ENCODE measurements around the gene USP34. TPM values are rescaled to one million over a fixed set of nuclear protein-coding genes. Genes with fewer than 3 reads are reported as not detected.
"Not testable (repeated sequence)": the region's sequence is repeated elsewhere in the genome, so short reads cannot be mapped to it uniquely, and the experiment has no call there.

USP34 gene
- total RNA-seq, 1 donor from 2014 or later: 108 TPM

GRCh38 chr2:61504949-61505348 is 34.1 kb upstream of the USP34 start:
- no peak overlapping the region for H3K4me3 ChIP-seq
- intact Hi-C loops (cut with DNase I): no loop called here
- no peaks in the 10 kb centered on the region for H3K27me3 ChIP-seq (ENCODE audit: low read depth)
- H3K36me3 ChIP-seq: peaks cover 77% of the 10 kb centered on the region
- no peak overlapping the region for H3K27ac ChIP-seq
- ATAC-seq (no peak), DNase-seq (no peak)
- TF ChIP-seq CTCF (IDR thresholded peaks at IDR 0.05): no peak
- no peaks in the 10 kb centered on the region for H3K4me1 ChIP-seq
- H3K9me3 ChIP-seq: no peaks in the 10 kb centered on the region

GRCh38 chr2:61499060-61499459 is 28.2 kb upstream of the USP34 start:
- no peaks in the 10 kb centered on the region for H3K27me3 ChIP-seq (ENCODE audit: low read depth)
- H3K9me3 ChIP-seq: no peaks in the 10 kb centered on the region
- DNase-seq: no peak
- intact Hi-C loops (cut with DNase I): no loop called here
- TF ChIP-seq CTCF (IDR thresholded peaks at IDR 0.05): no peak
- H3K4me1 ChIP-seq: no peaks in the 10 kb centered on the region
- ATAC-seq: no peak
- H3K27ac ChIP-seq: no peak overlapping the region
- no peak overlapping the region for H3K4me3 ChIP-seq
- peaks cover 99% of the 10 kb centered on the region for H3K36me3 ChIP-seq

GRCh38 chr2:61493523-61493942 is 22.6 kb upstream of the USP34 start:
- intact Hi-C loops (cut with DNase I): no loop called here
- Histone ChIP-seq H3K27me3 (ENCODE audit: low read depth) (no peaks in the 10 kb centered on the region), H3K4me3 (no peak overlapping the region), H3K4me1 (no peaks in the 10 kb centered on the region), H3K27ac (no peak overlapping the region), H3K36me3 (peaks cover 100% of the 10 kb centered on the region), H3K9me3 (no peaks in the 10 kb centered on the region)
- TF ChIP-seq CTCF (IDR thresholded peaks at IDR 0.05): no peak
- ATAC-seq: no peak
- DNase-seq: no peak

- intact Hi-C loops (cut with DNase I): no loop called here
- Histone ChIP-seq H3K27me3 (ENCODE audit: low read depth) (no peaks in the 10 kb centered on the region), H3K36me3 (peaks cover 100% of the 10 kb centered on the region), H3K4me3 (no peak overlapping the region), H3K4me1 (no peaks in the 10 kb centered on the region), H3K9me3 (no peaks in the 10 kb centered on the region), H3K27ac (no peak overlapping the region)
- ATAC-seq (no peak), DNase-seq (no peak)
- no peak for TF ChIP-seq CTCF (IDR thresholded peaks at IDR 0.05)
Observed at GRCh38 chr2:61492476-61492875, 21.6 kb upstream of the USP34 start.

- ATAC-seq (peak; percentile 15 to 70), DNase-seq (peak; percentile 65)
- intact Hi-C loops (cut with DNase I): no loop called here
- H3K4me1 ChIP-seq: no peaks in the 10 kb centered on the region
- TF ChIP-seq CTCF (IDR thresholded peaks at IDR 0.05): no peak
- H3K9me3 ChIP-seq: no peaks in the 10 kb centered on the region
- peaks cover 100% of the 10 kb centered on the region for H3K36me3 ChIP-seq
- no peaks in the 10 kb centered on the region for H3K27me3 ChIP-seq (ENCODE audit: low read depth)
- no peak overlapping the region for H3K4me3 ChIP-seq
- no peak overlapping the region for H3K27ac ChIP-seq
Observed at GRCh38 chr2:61485281-61485680, 14.4 kb upstream of the USP34 start.

- DNase-seq (no peak), ATAC-seq (no peak)
- no peaks in the 10 kb centered on the region for H3K4me1 ChIP-seq
- no peak overlapping the region for H3K4me3 ChIP-seq
- intact Hi-C loops (cut with DNase I): no loop called here
- H3K9me3 ChIP-seq: no peaks in the 10 kb centered on the region
- H3K27ac ChIP-seq: no peak overlapping the region
- peaks cover 60% of the 10 kb centered on the region for H3K36me3 ChIP-seq
- no peaks in the 10 kb centered on the region for H3K27me3 ChIP-seq (ENCODE audit: low read depth)
- TF ChIP-seq CTCF (IDR thresholded peaks at IDR 0.05): no peak
Observed at GRCh38 chr2:61478086-61478485, 7.2 kb upstream of the USP34 start.

GRCh38 chr2:61476929-61477589 is 6.2 kb upstream of the USP34 start:
- H3K9me3 ChIP-seq; ATAC-seq; H3K4me3 ChIP-seq; intact Hi-C loops (cut with DNase I); H3K4me1 ChIP-seq; H3K27ac ChIP-seq; DNase-seq; H3K27me3 ChIP-seq (ENCODE audit: low read depth): not testable (repeated sequence)
- peaks cover 49% of the 10 kb centered on the region for H3K36me3 ChIP-seq

All from lower lobe of right lung (tissue), 2 donors.